ENCODE measurements around the gene FKRP.
"Not testable (repeated sequence)": the region's sequence is repeated elsewhere in the genome, so short reads cannot be mapped to it uniquely, and the experiment has no call there.

FKRP gene

GRCh38 chr19:46786236-46787039, 40.6 kb downstream of the FKRP start:
- DNase-seq, result peak; percentile 51

GRCh38 chr19:46787040-46787330, 41.1 kb downstream of the FKRP start:
- DNase-seq, result no peak

GRCh38 chr19:46787331-46788261, 41.7 kb downstream of the FKRP start:
- peak; percentile 46 for DNase-seq

- DNase-seq, result peak; percentile 95
Observed at GRCh38 chr19:46788262-46788967, 42.6 kb downstream of the FKRP start, which contains the start of gene SLC1A5. Gene SLC1A5 (minus strand): TSS chr19:46788594. CDS start chr19:46787965, 629 bp downstream.

- no peak for DNase-seq
Observed at GRCh38 chr19:46788968-46789338, 43.1 kb downstream of the FKRP start.

GRCh38 chr19:46789371-46789770, 43.5 kb downstream of the FKRP start:
- no peak for DNase-seq

GRCh38 chr19:46791944-46792343, 46.1 kb downstream of the FKRP start:
- no peak for DNase-seq

GRCh38 chr19:46797881-46798280, 52.0 kb downstream of the FKRP start:
- DNase-seq, result no peak

GRCh38 chr19:46798713-46799112, 52.9 kb downstream of the FKRP start:
- no peak for DNase-seq

GRCh38 chr19:46802152-46802551, 56.3 kb downstream of the FKRP start:
- DNase-seq, result no peak

GRCh38 chr19:46803555-46803954, 57.7 kb downstream of the FKRP start:
- DNase-seq, result no peak

GRCh38 chr19:46804432-46804831, 58.6 kb downstream of the FKRP start:
- not testable (repeated sequence) for DNase-seq

GRCh38 chr19:46806656-46807055, 60.8 kb downstream of the FKRP start:
- DNase-seq, result no peak
